NCI-H446 (cell line): Measurements from ENCODE around the gene BCL6.
A peak's percentile ranks its signal among the peaks of the same experiment; 100 is the strongest.

ENCODE experiments used
- DNase-seq, 2 experiments: peaks; one replicate each; lab custom pipeline; 2025; lab: John Stamatoyannopoulos, UW

The BCL6 gene

GRCh38 chr3:187762792-187763191 lies 17.5 kb upstream of the BCL6 start:
- no peak for DNase-seq

DNA sequence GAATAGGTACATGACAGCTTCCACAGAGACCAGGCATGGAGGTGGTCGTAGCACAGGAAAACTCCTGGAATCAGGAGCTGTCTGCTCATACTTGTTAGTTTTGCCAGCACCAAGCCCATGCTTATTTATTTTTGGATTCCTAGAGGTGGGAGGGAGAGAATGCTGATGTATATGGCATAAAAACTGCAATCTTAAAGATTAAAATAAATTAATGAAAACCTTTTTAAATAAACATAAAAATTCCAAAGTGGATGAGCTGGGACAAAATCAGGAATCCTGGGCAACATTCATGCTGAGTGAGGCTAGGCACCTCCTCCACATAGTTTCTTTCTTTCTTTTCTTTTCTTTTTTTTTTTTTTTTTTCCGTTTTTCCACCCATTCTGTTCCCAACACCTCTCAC lies 14.3 kb upstream of the BCL6 start:
- no peak for DNase-seq

DNA sequence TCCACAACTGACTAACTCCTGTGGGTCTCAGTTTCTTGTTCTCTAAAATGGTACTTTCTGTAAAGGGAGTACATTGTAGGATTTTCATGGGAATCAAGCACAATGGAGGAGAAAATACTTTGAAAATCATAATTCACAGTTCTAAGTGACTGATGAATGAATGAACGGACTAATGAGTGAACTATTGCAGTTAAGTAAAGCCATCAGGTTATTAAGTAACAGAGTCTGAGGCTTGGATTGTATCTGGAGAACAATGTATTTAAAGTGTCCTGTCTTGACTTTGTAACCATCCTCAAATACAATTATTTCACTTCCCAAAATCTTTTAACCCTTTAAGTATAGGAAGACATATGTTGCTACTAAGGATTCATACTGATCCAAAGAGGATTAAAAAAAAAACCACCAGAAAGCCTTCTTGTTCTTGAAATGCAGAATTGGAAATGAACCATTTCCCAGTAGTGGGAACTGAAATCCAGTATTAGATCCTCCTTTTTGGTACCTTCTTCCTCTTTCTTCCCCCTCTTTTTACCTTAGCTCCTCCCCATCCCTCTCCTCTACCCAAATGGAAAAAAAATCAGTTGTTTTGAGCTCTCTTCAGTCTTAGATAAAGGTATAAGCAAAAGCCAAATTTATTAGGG lies 13.2 kb upstream of the BCL6 start:
- DNase-seq: no peak

DNA sequence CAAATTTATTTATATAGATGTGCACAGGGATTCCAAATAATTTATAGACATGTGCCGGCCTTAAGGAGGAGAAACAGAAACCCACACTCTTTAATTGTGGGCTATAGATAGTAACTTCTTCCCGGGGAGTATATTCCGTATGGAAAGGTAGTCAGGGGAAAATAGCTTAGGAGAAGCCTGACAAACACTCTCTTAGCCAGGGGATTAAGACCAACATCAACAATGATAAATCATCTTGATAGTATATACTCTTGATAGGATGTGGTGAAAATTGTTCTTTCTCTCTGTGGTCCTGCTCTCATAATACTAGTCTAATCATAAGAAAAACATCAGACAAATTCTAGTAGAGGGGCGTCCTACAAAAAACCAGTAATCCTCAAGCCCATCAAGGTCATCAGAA lies 8.2 kb upstream of the BCL6 start:
- DNase-seq: no peak

GRCh38 chr3:187750513-187751123 lies 5.3 kb upstream of the BCL6 start:
- no peak for DNase-seq

DNA sequence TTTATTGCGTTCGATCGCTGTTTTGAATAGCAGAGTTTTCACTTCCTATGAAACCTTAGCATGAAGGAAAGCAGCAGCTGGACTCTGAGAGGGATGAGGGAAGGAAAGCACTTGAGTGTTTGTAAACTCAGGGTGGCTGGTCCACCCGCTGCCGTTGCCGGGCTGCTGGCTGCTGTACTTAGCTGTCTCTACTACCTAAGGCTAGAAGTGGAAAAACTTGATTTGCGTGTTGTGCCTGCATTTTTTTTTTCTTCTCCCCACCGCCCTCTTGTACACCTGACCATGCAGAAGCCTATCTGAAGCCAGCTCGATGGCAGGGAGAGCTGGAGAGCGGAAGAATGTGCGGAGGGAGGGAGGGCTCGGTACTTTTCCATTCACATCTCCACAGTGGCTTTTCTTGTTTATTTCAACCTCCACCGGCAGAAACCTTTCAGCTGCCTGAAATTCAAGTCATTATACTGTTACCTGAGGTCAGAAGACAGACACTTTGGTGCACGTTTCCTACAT lies 4.8 kb upstream of the BCL6 start:
- peak in 1 of 2 experiments; percentile 24 for DNase-seq

DNA sequence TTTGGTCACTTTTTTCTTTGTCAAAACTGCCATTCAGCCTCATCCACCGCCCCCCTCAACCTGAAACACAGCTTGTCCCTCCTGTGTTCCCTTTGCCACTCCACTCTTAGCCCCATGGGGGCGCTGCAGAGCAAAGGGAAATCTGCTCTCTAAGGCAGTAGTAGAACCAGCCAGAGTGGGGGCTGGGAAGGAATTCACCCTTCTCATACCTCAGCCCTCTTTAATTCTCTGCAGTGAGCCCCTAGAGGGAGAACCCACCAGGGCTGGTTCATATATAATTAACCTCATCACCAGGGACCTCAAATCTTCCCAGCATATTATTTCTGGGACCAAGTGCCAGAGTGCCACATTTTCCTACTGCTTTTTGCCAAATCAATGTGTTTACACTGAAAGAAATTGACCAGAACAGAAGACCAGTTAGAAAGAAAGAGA lies 2.8 kb upstream of the BCL6 start:
- DNase-seq: peak; percentile 85 to 94

DNA sequence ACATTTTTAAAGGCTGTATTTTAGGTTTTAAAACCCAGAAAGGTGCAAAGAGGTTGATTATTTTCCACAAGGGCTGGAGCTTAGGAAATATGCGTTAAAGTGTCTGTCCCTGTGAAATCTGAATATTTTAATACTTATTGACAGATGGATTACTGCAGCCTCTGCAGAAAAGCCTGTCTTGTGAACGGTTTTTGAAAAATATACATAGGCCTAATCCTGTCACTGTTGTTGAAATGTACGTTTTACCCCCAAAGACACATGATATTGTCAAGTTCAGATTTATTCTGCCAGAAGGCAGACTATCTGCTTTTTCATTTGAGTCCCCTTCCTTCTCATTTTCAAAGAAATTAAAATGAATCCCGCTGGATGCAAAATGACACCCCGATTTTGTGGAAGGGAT lies 2.2 kb upstream of the BCL6 start:
- no peak for DNase-seq

DNA sequence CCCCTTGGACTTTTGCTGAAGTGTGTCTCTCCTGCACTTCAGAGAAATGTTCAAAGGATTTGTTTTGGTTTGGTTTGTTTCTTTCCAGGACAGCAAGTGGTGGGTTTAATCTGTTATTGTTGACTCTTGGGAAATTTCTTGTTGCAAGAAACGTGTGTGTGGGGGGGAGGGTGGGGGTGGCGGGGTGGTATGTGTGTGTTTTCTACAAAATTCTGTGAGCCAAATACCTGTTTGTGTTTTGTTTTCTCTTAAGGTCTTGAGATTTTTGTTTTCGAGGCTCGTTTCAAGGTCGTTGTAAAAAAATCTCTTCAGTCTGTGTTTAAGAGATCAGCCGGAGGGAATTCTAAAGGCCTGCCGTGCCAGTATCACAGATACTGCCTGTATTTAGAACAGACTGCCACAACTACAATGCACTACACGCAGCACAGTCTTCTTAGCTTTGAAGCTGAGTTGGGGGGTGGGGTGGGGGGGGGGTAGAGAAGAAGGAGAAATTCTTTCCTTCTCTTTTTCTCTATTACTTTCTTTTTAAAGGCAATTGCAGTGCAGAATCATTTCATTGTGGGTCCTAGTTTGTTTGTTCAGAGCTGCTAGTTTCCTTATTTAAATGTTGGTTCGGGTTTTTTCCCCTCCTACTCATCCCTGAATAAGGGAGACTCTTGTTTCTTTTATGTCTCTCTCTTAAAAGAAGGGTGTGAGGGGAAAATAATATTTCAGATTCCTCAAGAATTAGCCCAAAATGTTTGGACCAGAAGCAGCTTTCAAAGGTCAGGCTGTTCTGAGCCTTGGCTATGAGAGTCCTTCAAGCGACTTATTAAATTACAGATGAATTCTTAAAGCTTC lies 1.4 kb upstream of the BCL6 start:
- no peak for DNase-seq

DNA sequence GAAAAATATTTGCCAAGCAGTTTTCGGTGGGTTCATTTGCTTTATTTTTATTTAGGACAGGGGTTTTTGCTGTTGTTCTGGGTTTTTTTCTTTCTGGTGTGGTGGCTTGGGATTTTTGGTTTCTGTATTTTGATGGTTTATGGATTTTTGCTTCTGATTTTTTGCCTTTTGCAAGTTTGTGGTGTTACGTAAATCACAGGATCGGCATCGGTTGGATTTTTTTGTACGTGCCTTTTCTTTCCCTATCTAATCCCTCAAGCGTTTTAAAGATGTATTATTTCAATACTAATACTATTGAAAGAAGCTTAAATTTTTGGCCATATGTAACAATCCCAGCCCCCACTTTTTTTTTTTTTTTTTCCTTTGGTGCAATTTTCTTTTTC lies 782 bp upstream of the BCL6 start:
- DNase-seq: no peak

GRCh38 chr3:187744169-187745151 lies 808 bp downstream of the BCL6 start:
- DNase-seq: peak in 1 of 2 experiments; percentile 39

GRCh38 chr3:187743195-187744141 lies 1.8 kb downstream of the BCL6 start:
- DNase-seq: no peak

- DNase-seq: no peak
Measured at GRCh38 chr3:187742351-187743171, 2.7 kb downstream of the BCL6 start.

DNA sequence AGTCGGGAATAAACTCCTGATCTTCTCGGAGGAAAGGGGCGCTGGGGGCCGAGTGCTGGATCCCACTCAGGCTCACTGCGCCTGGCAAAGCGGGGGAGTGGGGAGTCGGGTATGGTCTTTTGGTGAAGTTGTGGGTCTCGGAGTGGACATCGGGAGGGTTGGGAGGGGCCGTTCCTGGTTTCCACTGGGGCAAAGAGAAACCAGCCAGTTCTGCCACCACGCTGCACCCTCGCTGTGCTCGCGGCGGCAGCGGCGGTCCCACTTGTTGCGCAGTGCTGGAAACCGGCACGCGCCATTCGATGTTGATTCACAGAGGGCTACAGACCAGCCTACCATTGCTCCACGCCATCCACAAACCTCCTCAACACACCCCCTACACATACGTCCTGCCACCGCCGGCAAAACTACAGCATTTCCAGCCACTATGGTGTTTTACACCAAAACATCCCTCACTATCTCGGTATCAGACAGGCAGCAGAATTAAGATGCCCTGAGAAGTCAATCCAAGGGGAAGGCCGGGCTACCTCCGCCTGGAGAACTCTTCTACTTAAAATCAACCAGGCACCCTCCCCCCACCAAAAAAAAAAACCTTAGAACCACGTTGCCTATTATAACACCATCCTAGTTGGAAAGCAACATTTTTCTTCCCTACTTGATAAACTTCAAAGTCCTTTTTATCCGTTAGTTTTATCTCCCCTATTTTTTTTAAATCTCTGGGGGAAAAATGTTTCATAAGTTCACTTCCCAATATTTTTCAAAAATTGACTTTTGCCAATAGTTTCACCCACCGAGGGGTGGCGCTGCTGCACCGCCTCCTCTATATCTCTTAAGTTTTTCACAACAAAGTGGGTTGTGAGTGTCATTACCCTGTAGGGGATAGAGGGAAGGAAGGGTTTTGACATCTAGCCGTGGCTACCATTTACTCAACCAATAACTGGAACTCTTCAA lies 3.6 kb downstream of the BCL6 start:
- DNase-seq: peak; percentile 52 to 81

GRCh38 chr3:187740421-187741399 lies 4.6 kb downstream of the BCL6 start:
- peak; percentile 72 to 75 for DNase-seq

GRCh38 chr3:187739561-187740332 lies 5.5 kb downstream of the BCL6 start:
- peak; percentile 84 to 90 for DNase-seq
